CD1c-positive myeloid dendritic cell (primary cell): ENCODE data around the gene EIF5.
A peak's percentile ranks its signal among the peaks of the same experiment; 100 is the strongest.
"Not testable (repeated sequence)": the region's sequence is repeated elsewhere in the genome, so short reads cannot be mapped to it uniquely, and the experiment has no call there.

ENCODE experiments used
- DNase-seq: peaks from one replicate; pipeline ENCODE4 v3.0.0-alpha.2; 2016; ENCODE audit errors: extremely low spot score

The EIF5 gene

GRCh38 chr14:103336191-103336590 lies 2.2 kb downstream of the EIF5 start:
- DNase-seq, result no peak

GRCh38 chr14:103337794-103338193 lies 3.8 kb downstream of the EIF5 start:
- no peak for DNase-seq

GRCh38 chr14:103339561-103339960 lies 5.5 kb downstream of the EIF5 start:
- no peak for DNase-seq

- DNase-seq, result no peak
Measured at GRCh38 chr14:103340480-103341212, 6.6 kb downstream of the EIF5 start.

- DNase-seq, result peak; percentile 28
Measured at GRCh38 chr14:103341250-103342129, 7.5 kb downstream of the EIF5 start.

- no peak for DNase-seq
Measured at GRCh38 chr14:103343164-103343879, 9.3 kb downstream of the EIF5 start.

- DNase-seq, result no peak
Measured at GRCh38 chr14:103343905-103344797, 10.1 kb downstream of the EIF5 start.

- DNase-seq, result no peak
Measured at GRCh38 chr14:103346286-103346685, 12.2 kb downstream of the EIF5 start.

GRCh38 chr14:103347091-103347815 lies 13.2 kb downstream of the EIF5 start:
- DNase-seq, result no peak

GRCh38 chr14:103348154-103348553 lies 14.1 kb downstream of the EIF5 start:
- no peak for DNase-seq

- no peak for DNase-seq
Measured at GRCh38 chr14:103349982-103350381, 15.9 kb downstream of the EIF5 start.

GRCh38 chr14:103353362-103353761 lies 19.3 kb downstream of the EIF5 start:
- DNase-seq, result no peak

GRCh38 chr14:103354141-103354540 lies 20.1 kb downstream of the EIF5 start:
- no peak for DNase-seq

- no peak for DNase-seq
Measured at GRCh38 chr14:103356024-103356682, 22.1 kb downstream of the EIF5 start.

GRCh38 chr14:103357552-103357951 lies 23.5 kb downstream of the EIF5 start:
- DNase-seq, result not testable (repeated sequence)

GRCh38 chr14:103360548-103360947 lies 26.5 kb downstream of the EIF5 start:
- DNase-seq, result no peak

GRCh38 chr14:103361867-103362266 lies 27.8 kb downstream of the EIF5 start:
- DNase-seq, result peak; percentile 36

GRCh38 chr14:103362780-103363179 lies 28.7 kb downstream of the EIF5 start:
- DNase-seq, result no peak

- DNase-seq, result no peak
Measured at GRCh38 chr14:103366741-103367140, 32.7 kb downstream of the EIF5 start.

GRCh38 chr14:103367995-103368394 lies 34.0 kb downstream of the EIF5 start:
- DNase-seq, result no peak
